ENCODE measurements around the gene SASH3. TPM values are rescaled to one million over a fixed set of nuclear protein-coding genes. Genes with fewer than 3 reads are reported as not detected.

SASH3 gene
- polyA plus RNA-seq, 1 donor (not counting 4 experiments of a cell fraction or from before 2014, with no cell fraction given) = 0.09 TPM

- dilution Hi-C loops (cut with MboI; ENCODE audit: extremely low pct_ligation_motif_present, low sequenced_read_pairs) = no loop called here
- FAIRE-seq = no peak
- no peaks in the 10 kb centered on the region for H3K36me3 ChIP-seq (ENCODE audit: control insufficient read depth in 2 of 2, extremely low read depth in 1 of 2, insufficient read depth in 2 of 2, low read length in 2 of 2)
Observed at GRCh38 chrX:129773649-129774458, 5.9 kb upstream of the SASH3 start.

GRCh38 chrX:129777218-129778030 is 2.3 kb upstream of the SASH3 start:
- Histone ChIP-seq H3K9me1 (ENCODE audit: control insufficient read depth, extremely low read depth, insufficient read depth, low read length) (no peaks in the 10 kb centered on the region), H2AFZ (ENCODE audit: control insufficient read depth, low read length) (no peak overlapping the region), H3K27me3 (ENCODE audit: control insufficient read depth, extremely low read depth, insufficient read depth, low read length) (peaks cover 6% of the 10 kb centered on the region), H4K20me1 (ENCODE audit: control insufficient read depth, extremely low read depth, insufficient read depth, low read length) (no peaks in the 10 kb centered on the region), H3K36me3 (ENCODE audit: control insufficient read depth in 2 of 2, extremely low read depth in 1 of 2, insufficient read depth in 2 of 2, low read length in 2 of 2) (no peaks in the 10 kb centered on the region), H3K27ac (ENCODE audit: control insufficient read depth, insufficient read depth, low read length) (no peak overlapping the region), H3K4me3 (ENCODE audit: control insufficient read depth in 2 of 3, extremely low read depth in 1 of 3, insufficient read depth in 2 of 3, low read depth in 1 of 3, low read length in 3 of 3) (no peak overlapping the region), H3K9ac (ENCODE audit: control insufficient read depth, extremely low read depth, insufficient read depth, low read length) (no peak overlapping the region), H3K4me2 (ENCODE audit: control insufficient read depth, extremely low read depth, insufficient read depth, low read depth, low read length) (no peak overlapping the region), H3K4me1 (ENCODE audit: control insufficient read depth, extremely low read depth, insufficient read depth, low read length) (no peaks in the 10 kb centered on the region), H3K79me2 (ENCODE audit: control insufficient read depth, insufficient read depth, low read length) (no peaks in the 10 kb centered on the region), H3K9me3 (ENCODE audit: control insufficient read depth, low read depth, low read length) (no peaks in the 10 kb centered on the region)
- dilution Hi-C loops (cut with MboI; ENCODE audit: extremely low pct_ligation_motif_present, low sequenced_read_pairs) = no loop called here
- TF ChIP-seq EZH2 (IDR thresholded peaks at IDR 0.05; ENCODE audit: low read length) = no peak
- no peak for TF ChIP-seq CTCF (optimal IDR thresholded peaks at IDR 0.05 in 1 of 3, IDR thresholded peaks at IDR 0.05 in 1 of 3, conservative IDR thresholded peaks at IDR 0.05 in 1 of 3; ENCODE audit: extremely low read depth in 1 of 3, insufficient read depth in 2 of 3, low read length in 3 of 3)
- FAIRE-seq (no peak), DNase-seq (ENCODE audit: low read depth, low spot score) (no peak)

More at GRCh38 chrX:129773649-129774458, 5.9 kb upstream of the SASH3 start:
- Histone ChIP-seq H3K9me3 (ENCODE audit: control insufficient read depth, low read depth, low read length) (no peaks in the 10 kb centered on the region), H3K79me2 (ENCODE audit: control insufficient read depth, insufficient read depth, low read length) (no peaks in the 10 kb centered on the region), H3K9ac (ENCODE audit: control insufficient read depth, extremely low read depth, insufficient read depth, low read length) (no peak overlapping the region), H2AFZ (ENCODE audit: control insufficient read depth, low read length) (no peak overlapping the region), H3K4me3 (ENCODE audit: control insufficient read depth in 2 of 3, extremely low read depth in 1 of 3, insufficient read depth in 2 of 3, low read depth in 1 of 3, low read length in 3 of 3) (no peak overlapping the region), H3K9me1 (ENCODE audit: control insufficient read depth, extremely low read depth, insufficient read depth, low read length) (no peaks in the 10 kb centered on the region), H3K27me3 (ENCODE audit: control insufficient read depth, extremely low read depth, insufficient read depth, low read length) (no peaks in the 10 kb centered on the region), H3K4me1 (ENCODE audit: control insufficient read depth, extremely low read depth, insufficient read depth, low read length) (no peaks in the 10 kb centered on the region), H3K4me2 (ENCODE audit: control insufficient read depth, extremely low read depth, insufficient read depth, low read depth, low read length) (no peak overlapping the region), H4K20me1 (ENCODE audit: control insufficient read depth, extremely low read depth, insufficient read depth, low read length) (no peaks in the 10 kb centered on the region), H3K27ac (ENCODE audit: control insufficient read depth, insufficient read depth, low read length) (no peak overlapping the region)
- TF ChIP-seq CTCF (optimal IDR thresholded peaks at IDR 0.05 in 1 of 3, IDR thresholded peaks at IDR 0.05 in 1 of 3, conservative IDR thresholded peaks at IDR 0.05 in 1 of 3; ENCODE audit: extremely low read depth in 1 of 3, insufficient read depth in 2 of 3, low read length in 3 of 3) (no peak), EZH2 (IDR thresholded peaks at IDR 0.05; ENCODE audit: low read length) (no peak)
- no peak for DNase-seq (ENCODE audit: low read depth, low spot score)
